AG09309 (cell line): Measurements from ENCODE around the gene FUT7.

ENCODE experiments used
- DNase-seq: peaks from one replicate; pipeline ENCODE4 v3.0.0-alpha.2; 2010; ENCODE audit warnings: low read depth
- H3K4me3 ChIP-seq: 2 replicates; pipeline ENCODE4 v1.5.1; 2011; ENCODE audit warnings: mild to moderate bottlenecking, low read depth, low read length, moderate library complexity; ENCODE audit not compliant: control insufficient read depth
- CTCF ChIP-seq: IDR thresholded peaks from 2 replicates; pipeline ENCODE4 v1.5.1; 2011; ENCODE audit warnings: mild to moderate bottlenecking, low read depth, low read length, inconsistent platforms; ENCODE audit not compliant: insufficient read depth, control insufficient read depth; ENCODE audit errors: missing control alignments

Gene FUT7

GRCh38 chr9:137070201-137070905 lies 38.5 kb upstream of the FUT7 start, which contains the start of gene SAPCD2:
TSS of gene SAPCD2 (minus strand) at chr9:137070557. CDS start at chr9:137070460, 97 bp downstream.
- no peak for DNase-seq
- H3K4me3 ChIP-seq, result peak within 1 kb of the TSS; percentile 52
- TF ChIP-seq CTCF, result no peak

- no peak for DNase-seq
- H3K4me3 ChIP-seq, result peak overlapping the region; percentile 37
- TF ChIP-seq CTCF, result no peak
These were observed 37.7 kb upstream of the FUT7 start for GRCh38 chr9:137069508-137070091.

GRCh38 chr9:137068539-137069507 lies 36.9 kb upstream of the FUT7 start:
- TF ChIP-seq CTCF, result no peak
- peak overlapping the region; percentile 37 for H3K4me3 ChIP-seq
- DNase-seq, result no peak

GRCh38 chr9:137067860-137068538 lies 36.1 kb upstream of the FUT7 start:
- TF ChIP-seq CTCF, result peak; percentile 83
- H3K4me3 ChIP-seq, result no peak overlapping the region
- no peak for DNase-seq

GRCh38 chr9:137066096-137066861 lies 34.4 kb upstream of the FUT7 start:
- TF ChIP-seq CTCF, result no peak
- DNase-seq, result no peak
- no peak overlapping the region for H3K4me3 ChIP-seq
